ENCODE results near the gene NHLRC1. TPM values are rescaled to one million over a fixed set of nuclear protein-coding genes. Genes with fewer than 3 reads are reported as not detected.
"Not testable (repeated sequence)": the region's sequence is repeated elsewhere in the genome, so short reads cannot be mapped to it uniquely, and the experiment has no call there.

Gene NHLRC1
- total RNA-seq, 2 donors from 2014 or later = 0.14 TPM

GRCh38 chr6:18151801-18152200 lies 29.3 kb upstream of the NHLRC1 start:
- no peaks in the 10 kb centered on the region for H3K27me3 Mint-ChIP-seq (ENCODE audit: low read depth)
- H3K36me3 Mint-ChIP-seq (ENCODE audit: insufficient read depth in 2 of 2) = peaks cover 4 to 6% of the 10 kb centered on the region in 2 donors
- peaks cover 0 to 4% of the 10 kb centered on the region in 2 donors for H3K9me3 Mint-ChIP-seq
- no peak overlapping the region for H3K4me3 Mint-ChIP-seq
- no peak overlapping the region for H3K27ac Mint-ChIP-seq
- peaks cover 51% of the 10 kb centered on the region for H3K4me1 Mint-ChIP-seq (ENCODE audit: low read depth)
- ATAC-seq (replicated peaks in 1 of 2) (no peak), DNase-seq (no peak)

- H3K4me3 Mint-ChIP-seq; ATAC-seq (replicated peaks in 1 of 2); DNase-seq; H3K9me3 Mint-ChIP-seq; H3K36me3 Mint-ChIP-seq (ENCODE audit: insufficient read depth in 2 of 2); H3K27me3 Mint-ChIP-seq (ENCODE audit: low read depth): not testable (repeated sequence)
- Mint-ChIP-seq H3K4me1 (ENCODE audit: low read depth) (peaks cover 51% of the 10 kb centered on the region), H3K27ac (peak overlapping the region; percentile 63)
Measured at GRCh38 chr6:18151391-18151790, 28.9 kb upstream of the NHLRC1 start.

GRCh38 chr6:18148304-18149025 lies 26.0 kb upstream of the NHLRC1 start:
- no peak overlapping the region for H3K27ac Mint-ChIP-seq
- H3K27me3 Mint-ChIP-seq (ENCODE audit: low read depth) = no peaks in the 10 kb centered on the region
- ATAC-seq (replicated peaks in 1 of 2) (no peak), DNase-seq (no peak)
- peaks cover 30% of the 10 kb centered on the region for H3K4me1 Mint-ChIP-seq (ENCODE audit: low read depth)
- H3K36me3 Mint-ChIP-seq (ENCODE audit: insufficient read depth in 2 of 2) = peaks cover 4% of the 10 kb centered on the region in 2 donors
- peaks cover 0 to 4% of the 10 kb centered on the region in 2 donors for H3K9me3 Mint-ChIP-seq
- no peak overlapping the region for H3K4me3 Mint-ChIP-seq

- peak overlapping the region in 1 of 2 donors; percentile 55 for H3K4me3 Mint-ChIP-seq
- peaks cover 22% of the 10 kb centered on the region for H3K4me1 Mint-ChIP-seq (ENCODE audit: low read depth)
- H3K36me3 Mint-ChIP-seq (ENCODE audit: insufficient read depth in 2 of 2) = peaks cover 4 to 7% of the 10 kb centered on the region in 2 donors
- H3K9me3 Mint-ChIP-seq = peaks cover 0 to 2% of the 10 kb centered on the region in 2 donors
- no peak for ATAC-seq (replicated peaks in 1 of 2)
- DNase-seq = no peak
- H3K27me3 Mint-ChIP-seq (ENCODE audit: low read depth) = no peaks in the 10 kb centered on the region
- peak overlapping the region; percentile 60 for H3K27ac Mint-ChIP-seq
Measured at GRCh38 chr6:18147616-18148015, 25.1 kb upstream of the NHLRC1 start.

GRCh38 chr6:18147160-18147559 lies 24.7 kb upstream of the NHLRC1 start:
- peaks cover 5 to 6% of the 10 kb centered on the region in 2 donors for H3K36me3 Mint-ChIP-seq (ENCODE audit: insufficient read depth in 2 of 2)

GRCh38 chr6:18142591-18142861 lies 20.0 kb upstream of the NHLRC1 start:
- Mint-ChIP-seq H3K9me3 (no peaks in the 10 kb centered on the region), H3K27me3 (ENCODE audit: low read depth) (no peaks in the 10 kb centered on the region), H3K27ac (no peak overlapping the region), H3K4me1 (ENCODE audit: low read depth) (peaks cover 8% of the 10 kb centered on the region), H3K4me3 (no peak overlapping the region), H3K36me3 (ENCODE audit: insufficient read depth in 2 of 2) (peaks cover 5 to 9% of the 10 kb centered on the region in 2 donors)
- no peak for DNase-seq
- ATAC-seq (replicated peaks in 1 of 2) = no peak

More at GRCh38 chr6:18147160-18147559, 24.7 kb upstream of the NHLRC1 start:
- ATAC-seq (replicated peaks in 1 of 2) = peak; percentile 94 to 95
- H3K9me3 Mint-ChIP-seq = no peaks in the 10 kb centered on the region
- H3K27ac Mint-ChIP-seq = peak overlapping the region; percentile 60
- peaks cover 18% of the 10 kb centered on the region for H3K4me1 Mint-ChIP-seq (ENCODE audit: low read depth)
- H3K4me3 Mint-ChIP-seq = peak overlapping the region in 1 of 2 donors; percentile 55
- DNase-seq = peak; percentile 7 to 18
- H3K27me3 Mint-ChIP-seq (ENCODE audit: low read depth) = no peaks in the 10 kb centered on the region

GRCh38 chr6:18141805-18142590 lies 19.5 kb upstream of the NHLRC1 start:
- ATAC-seq (replicated peaks in 1 of 2) (no peak), DNase-seq (no peak)
- Mint-ChIP-seq H3K36me3 (ENCODE audit: insufficient read depth in 2 of 2) (peaks cover 5 to 8% of the 10 kb centered on the region in 2 donors), H3K27ac (no peak overlapping the region), H3K4me1 (ENCODE audit: low read depth) (peaks cover 3% of the 10 kb centered on the region), H3K9me3 (no peaks in the 10 kb centered on the region), H3K27me3 (ENCODE audit: low read depth) (no peaks in the 10 kb centered on the region), H3K4me3 (no peak overlapping the region)

- no peaks in the 10 kb centered on the region for H3K27me3 Mint-ChIP-seq (ENCODE audit: low read depth)
- H3K9me3 Mint-ChIP-seq = no peaks in the 10 kb centered on the region
- DNase-seq (no peak), ATAC-seq (replicated peaks in 1 of 2) (no peak)
- peaks cover 6 to 8% of the 10 kb centered on the region in 2 donors for H3K36me3 Mint-ChIP-seq (ENCODE audit: insufficient read depth in 2 of 2)
- no peaks in the 10 kb centered on the region for H3K4me1 Mint-ChIP-seq (ENCODE audit: low read depth)
- no peak overlapping the region for H3K27ac Mint-ChIP-seq
- no peak overlapping the region for H3K4me3 Mint-ChIP-seq
Measured at GRCh38 chr6:18139935-18140621, 17.6 kb upstream of the NHLRC1 start.

GRCh38 chr6:18138906-18139305 lies 16.4 kb upstream of the NHLRC1 start:
- H3K4me1 Mint-ChIP-seq (ENCODE audit: low read depth) = no peaks in the 10 kb centered on the region
- H3K27me3 Mint-ChIP-seq (ENCODE audit: low read depth) = no peaks in the 10 kb centered on the region
- peaks cover 6 to 8% of the 10 kb centered on the region in 2 donors for H3K36me3 Mint-ChIP-seq (ENCODE audit: insufficient read depth in 2 of 2)
- H3K4me3 Mint-ChIP-seq = no peak overlapping the region
- no peak overlapping the region for H3K27ac Mint-ChIP-seq
- ATAC-seq (replicated peaks in 1 of 2) (no peak), DNase-seq (no peak)
- H3K9me3 Mint-ChIP-seq = no peaks in the 10 kb centered on the region

GRCh38 chr6:18136260-18136659 lies 13.8 kb upstream of the NHLRC1 start:
- H3K27ac Mint-ChIP-seq = no peak overlapping the region

GRCh38 chr6:18135171-18135570 lies 12.7 kb upstream of the NHLRC1 start:
- Mint-ChIP-seq H3K4me3 (no peak overlapping the region), H3K4me1 (ENCODE audit: low read depth) (no peaks in the 10 kb centered on the region), H3K36me3 (ENCODE audit: insufficient read depth in 2 of 2) (peaks cover 3 to 4% of the 10 kb centered on the region in 2 donors), H3K9me3 (no peaks in the 10 kb centered on the region), H3K27ac (no peak overlapping the region), H3K27me3 (ENCODE audit: low read depth) (no peaks in the 10 kb centered on the region)
- DNase-seq (no peak), ATAC-seq (replicated peaks in 1 of 2) (no peak)

More at GRCh38 chr6:18136260-18136659, 13.8 kb upstream of the NHLRC1 start:
- DNase-seq (no peak), ATAC-seq (replicated peaks in 1 of 2) (no peak)
- Mint-ChIP-seq H3K9me3 (no peaks in the 10 kb centered on the region), H3K4me1 (ENCODE audit: low read depth) (no peaks in the 10 kb centered on the region), H3K27me3 (ENCODE audit: low read depth) (no peaks in the 10 kb centered on the region), H3K4me3 (no peak overlapping the region), H3K36me3 (ENCODE audit: insufficient read depth in 2 of 2) (peaks cover 3 to 4% of the 10 kb centered on the region in 2 donors)

GRCh38 chr6:18132346-18132745 lies 9.9 kb upstream of the NHLRC1 start:
- Mint-ChIP-seq H3K4me1 (ENCODE audit: low read depth) (no peaks in the 10 kb centered on the region), H3K36me3 (ENCODE audit: insufficient read depth in 2 of 2) (peaks cover 2 to 3% of the 10 kb centered on the region in 2 donors), H3K27ac (no peak overlapping the region), H3K27me3 (ENCODE audit: low read depth) (no peaks in the 10 kb centered on the region), H3K4me3 (no peak overlapping the region), H3K9me3 (no peaks in the 10 kb centered on the region)
- no peak for ATAC-seq (replicated peaks in 1 of 2)
- no peak for DNase-seq

- Mint-ChIP-seq H3K27ac (no peak overlapping the region), H3K27me3 (ENCODE audit: low read depth) (peaks cover 33% of the 10 kb centered on the region), H3K4me1 (ENCODE audit: low read depth) (peaks cover 9% of the 10 kb centered on the region), H3K36me3 (ENCODE audit: insufficient read depth in 2 of 2) (no peaks in the 10 kb centered on the region), H3K9me3 (no peaks in the 10 kb centered on the region), H3K4me3 (no peak overlapping the region)
- ATAC-seq (replicated peaks in 1 of 2) (no peak), DNase-seq (no peak)
Measured at GRCh38 chr6:18126121-18126520, 3.6 kb upstream of the NHLRC1 start.
